GM12801 (cell line): ENCODE results near the gene REL.

Experiments used
- CTCF ChIP-seq: IDR thresholded peaks from one replicate; pipeline ENCODE4 v1.5.1; 2011; ENCODE audit warnings: control low read depth; ENCODE audit not compliant: insufficient read length; ENCODE audit errors: extremely low read depth

REL gene

GRCh38 chr2:60899230-60899891 lies 18.0 kb downstream of the REL start:
- TF ChIP-seq CTCF, result no peak

GRCh38 chr2:60899892-60900249 lies 18.5 kb downstream of the REL start:
- no peak for TF ChIP-seq CTCF

GRCh38 chr2:60906395-60906794 lies 25.0 kb downstream of the REL start:
- no peak for TF ChIP-seq CTCF

GRCh38 chr2:60907329-60907728 lies 26.0 kb downstream of the REL start:
- no peak for TF ChIP-seq CTCF

- TF ChIP-seq CTCF, result no peak
Observed at GRCh38 chr2:60925994-60926740, 44.8 kb downstream of the REL start.

GRCh38 chr2:60926741-60927552 lies 45.6 kb downstream of the REL start:
- no peak for TF ChIP-seq CTCF

- TF ChIP-seq CTCF, result no peak
Observed at GRCh38 chr2:60932954-60933353, 51.6 kb downstream of the REL start.
